ENCODE results near the gene PPP4R4.

Gene PPP4R4

GRCh38 chr14:94282991-94283723, 109.0 kb downstream of the PPP4R4 start:
- Histone ChIP-seq H3K9me3 (no peaks in the 10 kb centered on the region), H3K4me1 (no peaks in the 10 kb centered on the region), H3K27me3 (peaks cover 3% of the 10 kb centered on the region), H3K36me3 (no peaks in the 10 kb centered on the region), H3K4me3 (ENCODE audit: low read depth, low read length) (no peak overlapping the region)
- no peak for DNase-seq
- no peak for TF ChIP-seq CTCF (IDR thresholded peaks at IDR 0.05; ENCODE audit: low read depth, low read length)

GRCh38 chr14:94284221-94284620, 110.1 kb downstream of the PPP4R4 start:
- DNase-seq: no peak
- Histone ChIP-seq H3K27me3 (peaks cover 3% of the 10 kb centered on the region; the same call in 1 of the 2 replicates), H3K9me3 (no peaks in the 10 kb centered on the region), H3K36me3 (no peaks in the 10 kb centered on the region), H3K4me3 (ENCODE audit: low read depth, low read length) (no peak overlapping the region), H3K4me1 (no peaks in the 10 kb centered on the region)
- no peak for TF ChIP-seq CTCF (IDR thresholded peaks at IDR 0.05; ENCODE audit: low read depth, low read length)

- Histone ChIP-seq H3K36me3 (no peaks in the 10 kb centered on the region), H3K4me3 (ENCODE audit: low read depth, low read length) (no peak overlapping the region), H3K4me1 (no peaks in the 10 kb centered on the region), H3K9me3 (no peaks in the 10 kb centered on the region), H3K27me3 (no peaks in the 10 kb centered on the region; the same call in 1 of the 2 replicates)
- no peak for DNase-seq
- no peak for TF ChIP-seq CTCF (IDR thresholded peaks at IDR 0.05; ENCODE audit: low read depth, low read length)
Observed at GRCh38 chr14:94285158-94285557, 111.0 kb downstream of the PPP4R4 start.

- Histone ChIP-seq H3K4me3 (ENCODE audit: low read depth, low read length) (no peak overlapping the region), H3K9me3 (no peaks in the 10 kb centered on the region), H3K27me3 (no peaks in the 10 kb centered on the region; the same call in 1 of the 2 replicates), H3K36me3 (no peaks in the 10 kb centered on the region), H3K4me1 (no peaks in the 10 kb centered on the region)
- no peak for DNase-seq
- no peak for TF ChIP-seq CTCF (IDR thresholded peaks at IDR 0.05; ENCODE audit: low read depth, low read length)
Observed at GRCh38 chr14:94288610-94289465, 114.7 kb downstream of the PPP4R4 start.

GRCh38 chr14:94290197-94290596, 116.1 kb downstream of the PPP4R4 start:
- no peak overlapping the region for H3K4me3 ChIP-seq (ENCODE audit: low read depth, low read length)
- DNase-seq: no peak
- TF ChIP-seq CTCF (IDR thresholded peaks at IDR 0.05; ENCODE audit: low read depth, low read length): no peak
- no peaks in the 10 kb centered on the region; the same call in 1 of the 2 replicates for H3K27me3 ChIP-seq
- H3K36me3 ChIP-seq: no peaks in the 10 kb centered on the region
- H3K9me3 ChIP-seq: no peaks in the 10 kb centered on the region
- H3K4me1 ChIP-seq: no peaks in the 10 kb centered on the region

Measured in BE2C (cell line).